HepG2 (cell line): ENCODE measurements around the gene TATDN2. TPM values are rescaled to one million over a fixed set of nuclear protein-coding genes. Genes with fewer than 3 reads are reported as not detected.

Experiments used
- ELK4 ChIP-seq: sonication (generic); formaldehyde crosslinking; IDR thresholded peaks from 2 replicates; pipeline ENCODE4 v1.9.0; 2021; ENCODE audit warnings: missing genetic modification reagents, borderline replicate concordance
- FOXJ3 ChIP-seq: sonication (generic); formaldehyde crosslinking; IDR thresholded peaks from 2 replicates; pipeline ENCODE4 v1.4.0; 2020; ENCODE audit warnings: missing genetic modification reagents, mild to moderate bottlenecking, borderline replicate concordance
- HMGXB4 ChIP-seq, 2 experiments: sonication (generic) in 1 of 2; formaldehyde crosslinking in 1 of 2; IDR thresholded peaks; 2 replicates each; pipeline versions ENCODE4 v1.4.0 to v1.6.1; 2018 to 2020; ENCODE audit warnings: missing genetic modification reagents in 2 of 2, borderline replicate concordance in 1 of 2, low read depth in 1 of 2, mild to moderate bottlenecking in 1 of 2, missing biosample characterization in 1 of 2
- HNF1A ChIP-seq, 2 experiments: sonication (generic) in 1 of 2; formaldehyde crosslinking in 1 of 2; IDR thresholded peaks; 2 replicates each; pipeline versions ENCODE4 v1.4.0 to v1.6.1; 2016 to 2020; ENCODE audit warnings: borderline replicate concordance in 1 of 2, low read depth in 1 of 2, mild to moderate bottlenecking in 1 of 2, missing genetic modification reagents in 1 of 2
- MTA1 ChIP-seq: sonication (generic); formaldehyde crosslinking; IDR thresholded peaks from 2 replicates; pipeline ENCODE4 v1.4.0; 2020; ENCODE audit warnings: missing genetic modification reagents, mild to moderate bottlenecking, borderline replicate concordance
- MXD1 ChIP-seq: sonication (generic); formaldehyde crosslinking; IDR thresholded peaks from 2 replicates; pipeline ENCODE4 v1.4.0; 2020; ENCODE audit warnings: mild to moderate bottlenecking, missing genetic modification reagents
- NCOA2 ChIP-seq: sonication (generic); formaldehyde crosslinking; IDR thresholded peaks from 2 replicates; pipeline ENCODE4 v1.8.0; 2022; ENCODE audit warnings: inconsistent platforms
- NFE2L1 ChIP-seq: sonication (generic); formaldehyde crosslinking; IDR thresholded peaks from 2 replicates; pipeline ENCODE4 v1.4.0; 2020; ENCODE audit warnings: missing genetic modification reagents, mild to moderate bottlenecking, borderline replicate concordance
- ONECUT2 ChIP-seq: sonication (generic); formaldehyde crosslinking; IDR thresholded peaks from 2 replicates; pipeline ENCODE4 v1.4.0; 2020; ENCODE audit warnings: missing genetic modification reagents
- PRMT3 ChIP-seq: sonication (generic); formaldehyde crosslinking; IDR thresholded peaks from 2 replicates; pipeline ENCODE4 v1.8.1; 2022; ENCODE audit warnings: low read depth, mild to moderate bottlenecking, moderate library complexity, missing genetic modification reagents, borderline replicate concordance
- PRPF4 ChIP-seq: fragments of 200-400 bp; formaldehyde crosslinking; IDR thresholded peaks from 2 replicates; pipeline ENCODE4 v1.6.1; 2016; ENCODE audit warnings: low read length, low read depth; ENCODE audit not compliant: poor library complexity, severe bottlenecking
- REPIN1 ChIP-seq: sonication (generic); formaldehyde crosslinking; IDR thresholded peaks from 2 replicates; pipeline ENCODE4 v1.8.0; 2022; ENCODE audit warnings: missing genetic modification reagents, low read depth, mild to moderate bottlenecking, borderline replicate concordance
- RXRB ChIP-seq: IDR thresholded peaks from 2 replicates; pipeline ENCODE4 v1.6.1; 2016; ENCODE audit warnings: borderline replicate concordance, missing genetic modification reagents, missing compliant biosample characterization
- SOX6 ChIP-seq, 2 experiments: fragments of 450-650 bp in 1 of 2; sonication (generic) in 1 of 2; formaldehyde crosslinking in 1 of 2; IDR thresholded peaks; 2 replicates each; pipeline versions ENCODE4 v1.4.0 to v1.6.1; 2017 to 2020; ENCODE audit warnings: antibody characterized with exemption in 1 of 2, mild to moderate bottlenecking in 1 of 2, missing genetic modification reagents in 1 of 2
- SRY ChIP-seq: sonication (generic); formaldehyde crosslinking; IDR thresholded peaks from 2 replicates; pipeline ENCODE4 v1.8.0; 2022; ENCODE audit warnings: mild to moderate bottlenecking, missing genetic modification reagents
- U2AF1 ChIP-seq: fragments of 200-400 bp; formaldehyde crosslinking; optimal IDR thresholded peaks from 2 replicates; pipeline ENCODE3; 2017; ENCODE audit warnings: mild to moderate bottlenecking, low read depth, low read length
- ZFP62 ChIP-seq: sonication (generic); formaldehyde crosslinking; IDR thresholded peaks from 2 replicates; pipeline ENCODE4 v1.4.0; 2020; ENCODE audit warnings: missing genetic modification reagents
- ZNF12 ChIP-seq: sonication (generic); formaldehyde crosslinking; IDR thresholded peaks from 2 replicates; pipeline ENCODE4 v1.5.0; 2020; ENCODE audit warnings: missing genetic modification reagents
- ZNF234 ChIP-seq: sonication (generic); formaldehyde crosslinking; conservative IDR thresholded peaks from 2 replicates; pipeline ENCODE4 v1.5.1; 2020; ENCODE audit warnings: mild to moderate bottlenecking, missing genetic modification reagents
- ZNF780A ChIP-seq: sonication (generic); formaldehyde crosslinking; IDR thresholded peaks from 2 replicates; pipeline ENCODE4 v1.8.0; 2022; ENCODE audit warnings: mild to moderate bottlenecking, missing genetic modification reagents, moderate library complexity
- ZNF883 ChIP-seq: sonication (generic); formaldehyde crosslinking; IDR thresholded peaks from 2 replicates; pipeline ENCODE4 v1.5.1; 2020; ENCODE audit warnings: mild to moderate bottlenecking, missing genetic modification reagents; ENCODE audit errors: not compliant biosample characterization
- polyA plus RNA-seq, 8 experiments: library from polyadenylated mRNA; depleted of rRNA in 3 of 8; stranded (reverse) in 7 of 8; unstranded in 1 of 8; fragments of >200 nt; fragmentation: Illumina TruSeq in 4 of 8; extraction: Trizol in 4 of 8; gene quantifications; 2 replicates each; pipeline versions ENCODE4 v1.2.1 to v1.2.3, GENCODE V29; 2011 to 2016; ENCODE audit warnings: low read depth in 4 of 8, missing spikeins in 1 of 8, mixed read lengths in 1 of 8; ENCODE audit not compliant: insufficient read depth in 1 of 8
- total RNA-seq, 5 experiments: library from RNA; depleted of rRNA; stranded (reverse); fragments of >200 nt; fragmentation: Illumina TruSeq; extraction: Trizol; gene quantifications; 2 replicates each; pipeline ENCODE4 v1.2.3, GENCODE V29; 2016; ENCODE audit warnings: low read depth in 1 of 5

Gene TATDN2
- total and polyA plus RNA-seq, 2 of the 13 experiments (the other 11 are each of a cell fraction or from before 2014, with no cell fraction given), result 12.1 to 21.9 TPM

DNA sequence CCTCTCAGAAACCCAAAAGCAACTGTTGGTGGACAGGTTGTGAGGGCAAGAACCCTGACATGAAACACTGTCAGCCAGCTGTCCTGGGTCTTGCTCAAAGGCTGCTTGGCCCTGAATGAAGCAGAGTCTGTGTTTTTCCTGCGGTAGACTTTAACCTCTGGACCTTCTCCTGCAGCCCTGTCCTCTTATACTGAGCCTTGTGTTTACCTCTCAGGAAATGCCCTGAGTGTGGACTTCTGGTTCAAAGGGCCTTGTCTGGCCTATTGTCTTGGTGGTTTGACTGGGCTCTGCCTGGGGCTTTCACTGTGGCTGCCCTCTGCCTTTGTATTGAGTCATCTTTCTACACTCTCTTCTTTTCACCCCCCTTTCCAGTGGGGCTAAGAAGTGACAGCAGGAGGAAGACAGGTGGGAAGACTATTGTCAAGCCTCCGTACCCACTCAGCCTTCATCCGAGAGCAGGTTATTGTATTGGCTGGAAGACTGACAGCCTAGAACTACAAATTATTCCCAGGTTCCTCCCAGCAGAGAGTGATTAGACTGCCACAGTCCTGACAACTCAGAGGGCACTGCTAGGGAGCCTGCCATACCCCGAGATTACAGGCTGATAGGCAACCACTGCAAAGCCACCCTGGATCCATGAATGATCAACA is 69.2 kb downstream of the TATDN2 start (continued):
- TF ChIP-seq HNF1A (IDR thresholded peaks at IDR 0.05; ENCODE audit: low read depth) (0 out of 2 replicates have a peak, but pooled peaks have one; percentile 29), HNF1A (CRISPR knock-in tag; IDR thresholded peaks at IDR 0.05; ENCODE audit: borderline replicate concordance) (0 out of 2 replicates have a peak, but pooled peaks have one; percentile 18), NCOA2 (CRISPR knock-in tag) (peak; percentile 75), ZNF12 (peak; percentile 35; the same call in 1 of the 2 replicates), ZNF883 (CRISPR knock-in tag) (no peak), PRMT3 (CRISPR knock-in tag) (no peak), U2AF1 (no peak), PRPF4 (no peak), HMGXB4 (CRISPR knock-in tag; IDR thresholded peaks at IDR 0.05; ENCODE audit: borderline replicate concordance in 1 of 2, low read depth in 1 of 2) (peak; percentile 38 to 83; a peak in 2 of 4 replicates), MXD1 (no peak), ONECUT2 (CRISPR knock-in tag) (no peak), MTA1 (CRISPR knock-in tag) (peak; percentile 84), REPIN1 (CRISPR knock-in tag) (0 out of 2 replicates have a peak, but pooled peaks have one; percentile 13), ZFP62 (CRISPR knock-in tag) (no peak), SOX6 (IDR thresholded peaks at IDR 0.05) (no peak), SOX6 (CRISPR knock-in tag; IDR thresholded peaks at IDR 0.05) (peak; percentile 99), ZNF234 (CRISPR knock-in tag) (no peak), SRY (CRISPR knock-in tag) (no peak), FOXJ3 (CRISPR knock-in tag) (peak; percentile 96), ELK4 (CRISPR knock-in tag) (no peak), ZNF780A (CRISPR knock-in tag) (no peak), NFE2L1 (no peak), RXRB (CRISPR knock-in tag) (peak; percentile 83)
